IPS-18a (cell line): ENCODE data around the gene GRID1.

Experiments
- H3K27ac ChIP-seq: one replicate; pipeline ENCODE4 v1.5.1; 2013; ENCODE audit warnings: low read length
- H3K27me3 ChIP-seq: one replicate; pipeline ENCODE4 v1.6.1; 2013; ENCODE audit warnings: mild to moderate bottlenecking, low read length; ENCODE audit not compliant: control insufficient read depth, insufficient read depth
- H3K36me3 ChIP-seq: one replicate; pipeline ENCODE4 v1.6.1; 2013; ENCODE audit warnings: low read depth, low read length; ENCODE audit not compliant: control insufficient read depth
- H3K4me1 ChIP-seq: one replicate; pipeline ENCODE4 v1.6.1; 2013; ENCODE audit warnings: low read depth, low read length; ENCODE audit not compliant: control insufficient read depth
- H3K4me3 ChIP-seq: one replicate; pipeline ENCODE4 v1.5.1; 2013; ENCODE audit warnings: low read length
- H3K9ac ChIP-seq: one replicate; pipeline ENCODE4 v1.6.1; 2013; ENCODE audit warnings: mild to moderate bottlenecking, low read length, moderate library complexity
- H3K9me3 ChIP-seq: one replicate; pipeline ENCODE4 v1.6.1; 2013; ENCODE audit warnings: low read depth, low read length; ENCODE audit not compliant: control insufficient read depth

GRID1 gene

GRCh38 chr10:86314616-86315548, 51.7 kb downstream of the GRID1 start:
- Histone ChIP-seq H3K27ac (no peak overlapping the region), H3K27me3 (no peaks in the 10 kb centered on the region), H3K9ac (no peak overlapping the region), H3K4me1 (no peaks in the 10 kb centered on the region), H3K9me3 (no peaks in the 10 kb centered on the region), H3K36me3 (no peaks in the 10 kb centered on the region), H3K4me3 (no peak overlapping the region)

DNA sequence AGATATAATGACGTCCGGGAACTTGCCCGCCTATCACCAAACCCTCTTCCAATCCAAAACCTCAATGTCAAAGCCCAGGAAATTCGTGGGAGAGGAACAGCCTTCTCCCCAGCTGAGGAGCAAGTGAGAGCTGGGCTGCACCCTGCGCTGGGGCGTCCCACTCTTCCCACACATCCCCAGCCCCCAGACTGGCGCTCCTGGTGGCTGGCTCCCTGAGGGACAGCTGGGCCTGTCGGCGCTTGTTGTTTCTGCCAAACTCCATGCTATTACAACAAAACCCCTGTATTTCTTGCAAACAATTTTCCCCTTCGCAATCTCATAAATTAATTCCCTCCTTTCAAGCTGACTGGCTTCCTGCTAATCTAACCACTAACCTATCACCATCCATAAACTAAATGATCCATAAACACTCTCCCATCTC, 53.0 kb downstream of the GRID1 start:
- Histone ChIP-seq H3K9ac (no peak overlapping the region), H3K27me3 (no peaks in the 10 kb centered on the region), H3K4me3 (no peak overlapping the region), H3K4me1 (no peaks in the 10 kb centered on the region), H3K9me3 (no peaks in the 10 kb centered on the region), H3K36me3 (no peaks in the 10 kb centered on the region), H3K27ac (no peak overlapping the region)

- no peaks in the 10 kb centered on the region for H3K27me3 ChIP-seq
- H3K4me1 ChIP-seq: no peaks in the 10 kb centered on the region
- H3K9me3 ChIP-seq: no peaks in the 10 kb centered on the region
- H3K9ac ChIP-seq: no peak overlapping the region
- no peak overlapping the region for H3K4me3 ChIP-seq
- no peak overlapping the region for H3K27ac ChIP-seq
- no peaks in the 10 kb centered on the region for H3K36me3 ChIP-seq
Observed at GRCh38 chr10:86312701-86313270, 53.8 kb downstream of the GRID1 start.

- Histone ChIP-seq H3K36me3 (no peaks in the 10 kb centered on the region), H3K27ac (no peak overlapping the region), H3K4me3 (no peak overlapping the region), H3K9me3 (no peaks in the 10 kb centered on the region), H3K27me3 (no peaks in the 10 kb centered on the region), H3K9ac (no peak overlapping the region), H3K4me1 (no peaks in the 10 kb centered on the region)
Observed at GRCh38 chr10:86311906-86312305, 54.7 kb downstream of the GRID1 start.

DNA sequence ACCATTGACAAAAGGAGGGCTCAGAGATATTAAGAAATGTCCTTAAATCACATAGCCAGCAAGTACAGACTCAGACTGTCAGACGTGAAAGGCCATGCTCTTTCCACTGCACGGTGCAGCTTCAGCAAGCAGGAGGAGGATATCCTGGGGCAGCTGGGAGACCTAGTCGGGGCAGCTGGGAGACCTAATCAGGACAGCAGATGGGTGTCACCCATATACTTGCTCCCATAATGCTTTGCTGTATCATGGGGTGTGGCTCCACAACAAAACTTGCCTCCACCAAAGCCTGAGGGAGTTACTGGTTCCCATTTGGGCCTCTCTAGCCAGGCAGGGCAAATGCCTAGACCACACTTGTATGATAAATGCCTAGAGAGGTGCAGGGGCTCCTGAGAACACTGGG, 55.4 kb downstream of the GRID1 start:
- H3K27ac ChIP-seq: no peak overlapping the region
- no peaks in the 10 kb centered on the region for H3K4me1 ChIP-seq
- no peaks in the 10 kb centered on the region for H3K36me3 ChIP-seq
- no peak overlapping the region for H3K9ac ChIP-seq
- H3K27me3 ChIP-seq: no peaks in the 10 kb centered on the region
- H3K9me3 ChIP-seq: no peaks in the 10 kb centered on the region
- no peak overlapping the region for H3K4me3 ChIP-seq

GRCh38 chr10:86310702-86311101, 55.9 kb downstream of the GRID1 start:
- Histone ChIP-seq H3K4me1 (no peaks in the 10 kb centered on the region), H3K4me3 (no peak overlapping the region), H3K9me3 (no peaks in the 10 kb centered on the region), H3K9ac (no peak overlapping the region), H3K27me3 (no peaks in the 10 kb centered on the region), H3K27ac (no peak overlapping the region), H3K36me3 (no peaks in the 10 kb centered on the region)

- Histone ChIP-seq H3K36me3 (no peaks in the 10 kb centered on the region), H3K4me3 (no peak overlapping the region), H3K27me3 (no peaks in the 10 kb centered on the region), H3K27ac (no peak overlapping the region), H3K9me3 (no peaks in the 10 kb centered on the region), H3K9ac (no peak overlapping the region), H3K4me1 (no peaks in the 10 kb centered on the region)
Observed at GRCh38 chr10:86310291-86310690, 56.3 kb downstream of the GRID1 start.

DNA sequence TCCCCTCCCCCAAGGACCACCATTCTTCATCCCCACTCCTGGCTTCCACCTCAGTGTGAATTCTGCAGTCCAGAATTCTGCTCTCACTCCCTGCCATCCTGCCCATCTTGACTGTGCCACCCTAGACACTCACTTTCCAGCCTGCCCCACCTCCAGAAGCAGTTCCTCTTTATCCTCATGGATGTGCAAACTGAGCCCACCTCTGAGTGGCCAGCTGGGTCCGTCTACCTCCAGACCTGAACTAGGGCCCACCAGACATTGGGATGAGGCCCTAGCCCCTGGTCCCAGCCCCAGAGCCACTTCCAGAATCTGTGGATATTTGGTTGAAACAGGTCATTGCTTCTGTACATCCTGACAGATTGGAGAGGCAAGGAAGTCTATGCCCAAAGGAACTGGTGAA, 58.5 kb downstream of the GRID1 start:
- Histone ChIP-seq H3K36me3 (no peaks in the 10 kb centered on the region), H3K4me3 (no peak overlapping the region), H3K4me1 (no peaks in the 10 kb centered on the region), H3K9ac (no peak overlapping the region), H3K9me3 (no peaks in the 10 kb centered on the region), H3K27ac (no peak overlapping the region), H3K27me3 (no peaks in the 10 kb centered on the region)

- Histone ChIP-seq H3K4me1 (no peaks in the 10 kb centered on the region), H3K27ac (no peak overlapping the region), H3K9me3 (no peaks in the 10 kb centered on the region), H3K4me3 (no peak overlapping the region), H3K36me3 (no peaks in the 10 kb centered on the region), H3K9ac (no peak overlapping the region), H3K27me3 (no peaks in the 10 kb centered on the region)
Observed at GRCh38 chr10:86306628-86307278, 59.8 kb downstream of the GRID1 start.

DNA sequence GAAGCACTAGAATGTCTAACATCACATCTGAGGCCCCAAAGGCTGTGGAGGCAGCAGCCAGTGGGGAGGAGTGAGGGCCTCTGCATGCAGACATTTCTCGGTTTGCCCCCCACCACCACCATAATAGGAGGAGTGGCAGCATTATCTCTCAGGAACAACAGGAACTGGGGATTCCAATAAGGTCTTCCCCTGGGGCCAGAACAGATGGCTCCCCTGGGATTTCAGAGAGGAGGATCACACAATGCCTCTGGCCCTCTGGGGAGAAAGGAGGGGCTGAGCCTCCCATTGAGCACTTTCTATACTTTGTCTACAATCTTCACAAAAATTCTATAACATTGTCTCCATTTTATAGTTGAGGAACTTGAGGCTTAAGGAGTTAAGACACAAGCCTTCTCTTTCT, 61.1 kb downstream of the GRID1 start:
- Histone ChIP-seq H3K27me3 (no peaks in the 10 kb centered on the region), H3K27ac (no peak overlapping the region), H3K4me1 (no peaks in the 10 kb centered on the region), H3K9ac (no peak overlapping the region), H3K9me3 (no peaks in the 10 kb centered on the region), H3K36me3 (no peaks in the 10 kb centered on the region), H3K4me3 (no peak overlapping the region)

DNA sequence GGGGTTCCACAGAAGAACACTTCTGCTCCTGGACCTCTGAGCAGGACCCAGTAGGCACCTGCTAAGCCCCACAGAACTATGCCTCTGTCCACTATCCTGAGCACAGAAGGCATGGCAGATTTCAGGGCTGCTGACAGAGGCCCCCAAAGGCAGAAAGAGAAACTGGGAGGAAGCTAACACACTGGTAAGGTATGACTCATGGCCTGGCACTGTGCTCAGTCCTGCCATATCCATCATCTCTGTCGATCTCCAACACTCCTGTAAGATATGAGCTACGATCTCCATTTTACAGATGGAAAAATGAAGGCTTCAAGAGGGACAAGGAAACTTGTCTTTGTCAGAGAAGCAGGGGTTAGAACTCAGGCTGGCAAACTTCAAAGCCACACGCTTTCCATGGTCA, 62.2 kb downstream of the GRID1 start:
- Histone ChIP-seq H3K27ac (no peak overlapping the region), H3K4me1 (no peaks in the 10 kb centered on the region), H3K9ac (no peak overlapping the region), H3K9me3 (no peaks in the 10 kb centered on the region), H3K4me3 (no peak overlapping the region), H3K36me3 (no peaks in the 10 kb centered on the region), H3K27me3 (no peaks in the 10 kb centered on the region)
